ENCODE measurements around the gene PPP6R2.

DNA sequence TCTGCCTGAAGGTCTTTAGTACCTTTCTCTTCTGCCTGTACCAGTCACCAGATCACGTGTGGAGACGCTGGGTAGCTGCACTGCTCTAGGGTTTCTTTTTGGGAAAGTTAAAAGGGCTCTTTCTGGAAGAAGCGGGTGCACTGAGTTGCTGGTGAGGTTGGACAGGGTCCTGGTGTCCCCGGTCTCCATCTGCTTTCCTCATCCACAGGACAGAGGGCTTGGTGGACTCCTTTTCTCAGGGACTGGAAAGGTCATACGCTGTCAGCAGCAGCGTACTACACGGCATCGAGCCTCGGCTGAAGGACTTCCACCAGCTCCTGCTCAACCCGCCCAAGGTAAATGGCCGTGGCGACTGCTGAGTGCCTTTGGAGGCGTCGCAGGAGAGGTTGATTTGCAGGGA, 78.9 kb downstream of the PPP6R2 start:
- TF ChIP-seq CTCF (optimal IDR thresholded peaks at IDR 0.05 in 1 of 3, IDR thresholded peaks at IDR 0.05 in 1 of 3, conservative IDR thresholded peaks at IDR 0.05 in 1 of 3; ENCODE audit: extremely low read depth in 1 of 3, insufficient read depth in 2 of 3, low read length in 3 of 3) = no peak
- no peak for TF ChIP-seq EZH2 (IDR thresholded peaks at IDR 0.05; ENCODE audit: low read length)

All from keratinocyte (primary cell).